GM20431 (cell line): Measurements from ENCODE around the gene CAP1.
"Not testable (repeated sequence)": the region's sequence is repeated elsewhere in the genome, so short reads cannot be mapped to it uniquely, and the experiment has no call there.

Experiments used
- in situ Hi-C: fragments of 300-500 bp; cut with MseI, MboI; formaldehyde crosslinking; loops from one replicate; pipeline ENCODE4 v1.15.0; 2020; ENCODE audit warnings: low sequenced_read_pairs; ENCODE audit not compliant: unreplicated experiment

The CAP1 gene

DNA sequence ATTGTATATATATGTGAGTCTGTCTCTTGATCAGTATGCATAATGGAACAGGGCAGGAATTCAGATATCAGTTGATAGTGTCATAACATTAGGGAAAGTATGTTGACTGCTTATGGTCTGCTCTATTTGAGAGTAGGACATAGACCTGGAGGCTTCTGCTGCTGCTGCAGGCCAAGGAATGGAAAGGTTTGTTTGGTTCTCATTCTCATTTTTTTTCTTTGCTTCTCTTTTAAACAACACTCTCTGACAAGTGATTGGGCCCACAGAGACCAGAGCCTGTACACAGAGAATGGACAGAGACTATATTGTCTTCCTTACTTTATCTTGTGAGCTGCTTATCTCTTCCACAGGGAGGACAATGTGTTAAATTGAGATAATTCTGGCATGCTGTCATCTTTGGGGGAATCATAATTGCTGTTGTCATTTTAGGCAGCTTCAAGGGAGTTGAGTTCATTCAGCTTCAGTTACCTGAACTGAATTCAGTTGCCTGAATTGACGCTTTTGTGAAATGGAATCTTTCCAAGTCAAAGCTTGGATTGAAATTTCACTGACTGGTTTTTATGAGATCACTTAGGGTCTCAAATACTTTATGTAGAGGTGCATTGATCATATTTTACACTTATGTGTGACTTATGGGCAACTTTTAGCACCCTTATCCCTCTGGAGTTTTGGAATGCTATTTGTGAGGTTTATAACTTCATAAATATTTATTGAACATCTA is 16.9 kb downstream of the CAP1 start:
- in situ Hi-C loops = no loop called here

DNA sequence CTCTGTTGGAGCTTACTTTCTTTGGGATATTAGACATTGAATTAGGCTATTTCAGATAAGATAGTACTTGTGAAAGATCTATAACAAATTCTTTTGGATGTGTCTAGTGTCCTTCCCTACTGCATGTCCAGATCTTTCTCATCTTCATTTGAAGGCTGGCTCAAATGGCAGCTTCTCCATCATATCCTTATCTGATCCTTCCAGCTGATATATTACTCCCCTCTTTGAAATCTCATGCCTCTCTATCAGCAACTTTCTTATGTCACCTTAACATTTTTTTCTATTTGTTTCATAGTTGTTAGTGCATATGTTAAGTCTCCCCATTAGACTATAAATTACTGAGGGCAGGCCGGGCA is 17.5 kb downstream of the CAP1 start:
- in situ Hi-C loops = no loop called here

DNA sequence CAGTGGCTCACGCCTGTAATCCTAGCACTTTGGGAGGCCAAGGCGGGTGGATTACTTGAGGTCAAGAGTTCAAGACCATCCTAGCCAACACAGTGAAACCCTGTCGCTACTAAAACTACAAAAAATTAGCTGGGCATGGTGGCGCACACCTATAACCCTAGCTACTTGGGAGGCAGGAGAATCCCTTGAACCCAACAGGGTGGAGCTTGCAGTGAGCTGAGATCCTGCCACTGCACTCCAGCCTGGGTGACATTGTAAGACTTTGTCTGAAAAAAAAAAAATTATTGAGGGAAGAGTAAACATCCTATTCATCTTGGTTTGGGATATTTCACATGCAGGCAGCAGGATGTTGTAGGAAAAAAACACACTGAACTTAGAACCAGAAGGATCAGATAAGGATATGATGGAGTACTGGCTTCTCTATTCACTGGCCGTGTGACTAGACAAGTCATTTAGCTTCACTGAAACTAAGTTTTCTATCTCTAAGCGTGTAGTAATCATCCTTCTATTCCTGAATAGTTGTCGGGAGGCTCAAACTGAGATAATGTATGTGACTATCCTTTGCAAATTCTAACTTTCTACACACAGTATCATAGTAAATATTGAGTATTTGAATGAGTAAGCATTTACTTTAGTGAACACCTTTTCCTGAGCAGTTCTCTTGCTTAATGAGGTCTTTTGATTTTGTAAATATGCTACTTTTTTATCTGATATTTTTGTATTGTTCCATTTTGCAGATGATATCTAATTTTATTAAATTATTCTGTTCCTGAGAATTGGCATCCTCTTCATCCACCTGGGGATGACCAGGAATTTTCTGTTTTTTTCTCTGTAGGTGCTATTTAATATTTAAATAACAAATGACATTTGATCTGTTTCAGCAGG is 18.2 kb downstream of the CAP1 start:
- in situ Hi-C loops = no loop called here

DNA sequence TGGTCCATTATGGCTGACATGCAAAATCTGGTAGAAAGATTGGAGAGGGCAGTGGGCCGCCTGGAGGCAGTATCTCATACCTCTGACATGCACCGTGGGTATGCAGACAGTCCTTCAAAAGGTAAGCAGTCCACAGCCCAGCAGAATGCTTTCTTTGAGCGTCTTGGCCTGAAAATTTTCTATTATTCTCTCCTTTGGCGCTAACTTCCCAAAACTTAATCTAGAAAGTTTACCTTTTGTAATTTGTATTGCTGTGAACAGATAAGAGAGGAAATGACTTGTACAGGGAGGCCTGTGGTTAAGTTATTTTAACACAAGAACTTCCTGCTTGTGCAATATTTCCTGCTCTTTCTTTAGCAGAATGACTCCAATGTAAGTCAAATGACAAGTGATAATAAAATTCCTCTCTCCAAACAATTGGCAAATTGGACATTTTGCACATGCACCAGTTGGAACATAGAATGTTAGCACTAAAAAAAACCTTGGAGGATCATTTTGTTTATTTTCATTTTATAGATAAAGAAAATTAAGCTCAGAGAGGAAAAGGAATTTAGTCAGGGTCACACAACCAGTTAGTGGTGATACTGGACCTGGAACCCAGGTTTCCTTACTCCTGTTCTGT is 18.9 kb downstream of the CAP1 start:
- in situ Hi-C loops = no loop called here

DNA sequence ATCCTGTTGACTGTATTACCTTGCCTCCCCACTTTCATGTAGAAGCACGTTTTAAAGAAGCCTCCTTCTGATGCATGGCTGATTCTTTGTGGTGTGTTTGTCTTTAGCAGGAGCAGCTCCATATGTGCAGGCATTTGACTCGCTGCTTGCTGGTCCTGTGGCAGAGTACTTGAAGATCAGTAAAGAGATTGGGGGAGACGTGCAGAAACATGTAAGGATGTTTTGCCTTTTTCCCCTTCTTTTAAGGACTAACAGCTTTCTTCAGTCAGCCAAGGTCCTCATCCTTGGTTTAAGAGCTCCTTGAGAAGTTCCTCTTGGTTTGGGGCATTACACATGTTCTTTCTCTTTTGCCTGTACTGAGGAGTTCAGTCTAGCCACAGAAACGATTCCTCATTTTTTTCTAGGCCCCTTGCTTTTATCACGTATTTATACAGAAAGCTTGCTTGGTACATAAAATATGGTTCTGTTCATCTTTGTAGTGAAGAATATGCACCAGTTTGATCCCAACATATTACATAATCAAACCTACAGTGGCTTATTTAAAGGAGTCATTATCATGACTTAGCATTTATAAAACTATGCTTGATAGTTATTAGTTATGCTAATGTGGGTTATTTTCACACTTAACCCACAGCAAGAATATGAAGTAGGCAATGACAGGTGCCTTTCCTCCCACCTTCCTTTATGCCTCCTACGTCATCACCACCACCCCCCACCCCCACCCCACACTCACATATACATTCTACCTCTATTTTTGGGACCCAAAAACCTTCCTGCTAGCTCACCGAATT is 19.6 kb downstream of the CAP1 start:
- in situ Hi-C loops = no loop called here

DNA sequence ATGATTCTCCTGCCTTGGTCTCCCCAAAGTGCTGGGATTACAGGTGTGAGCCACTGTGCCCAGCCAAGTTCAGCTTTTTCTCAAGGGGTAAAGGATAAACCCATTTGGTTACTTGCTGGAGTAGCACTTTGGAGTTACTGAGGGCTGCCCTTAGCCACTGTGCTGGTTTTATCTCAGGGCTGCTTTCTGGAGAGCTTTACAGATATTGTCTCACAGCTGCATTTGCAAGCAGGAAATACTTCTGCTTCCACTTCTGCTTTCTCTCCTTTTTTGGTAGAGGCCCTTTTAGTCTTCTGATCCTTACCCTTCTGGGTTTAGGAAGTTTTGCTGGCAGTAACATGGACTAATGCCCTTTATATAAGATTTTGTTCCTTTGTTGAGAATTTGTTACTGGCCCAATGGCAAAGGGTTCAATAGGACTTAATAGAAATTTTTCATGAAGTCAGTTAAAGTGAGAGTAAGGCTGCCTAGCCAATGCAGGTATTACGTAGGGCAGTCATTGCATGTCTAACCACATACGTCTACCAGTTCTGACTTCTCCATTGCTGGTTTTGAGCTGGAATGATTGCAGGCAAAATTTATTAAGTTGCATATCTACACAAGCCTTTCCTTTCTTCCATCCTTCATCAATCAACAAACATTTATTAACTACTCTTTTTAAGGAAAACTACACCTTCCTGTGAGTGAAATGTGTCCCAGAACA is 24.4 kb downstream of the CAP1 start:
- in situ Hi-C loops = no loop called here

DNA sequence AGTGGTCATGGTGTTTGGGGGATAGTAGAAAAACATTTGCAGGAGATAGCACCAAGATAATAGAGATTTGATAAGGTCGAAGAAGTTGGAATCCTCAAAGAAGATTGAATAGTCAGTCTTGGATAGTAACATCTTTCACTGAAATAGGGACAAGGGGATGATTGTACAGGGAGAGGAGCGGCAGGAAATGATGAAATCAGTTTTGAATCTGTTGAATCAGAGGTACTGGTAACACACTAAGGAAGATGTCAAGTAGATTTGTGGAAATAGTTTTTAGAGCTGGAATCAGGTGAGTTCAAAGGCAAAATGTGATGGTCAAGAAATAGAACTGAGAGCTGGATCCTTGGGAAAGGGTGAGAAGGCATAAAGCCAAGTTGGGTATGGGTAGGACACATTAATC is 26.5 kb downstream of the CAP1 start:
- in situ Hi-C loops = no loop called here

DNA sequence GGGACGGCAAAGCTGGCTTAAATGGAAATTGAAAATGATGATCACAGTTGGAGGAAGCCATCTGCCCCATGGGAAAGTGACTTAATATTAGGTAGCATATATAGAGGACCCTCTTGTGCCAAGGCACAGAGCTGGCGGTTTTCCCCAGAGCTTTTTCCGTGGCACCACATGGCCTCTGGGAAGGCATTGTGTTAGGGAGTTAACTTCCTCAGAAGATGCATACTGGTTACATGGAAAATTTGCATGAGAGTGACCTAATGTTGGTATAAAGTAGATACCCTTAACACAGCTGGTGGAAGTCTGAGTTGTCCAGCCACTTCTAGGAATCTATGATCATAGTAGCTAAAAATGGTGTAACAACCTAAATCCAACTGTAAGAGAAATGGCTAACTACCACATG is 27.3 kb downstream of the CAP1 start:
- in situ Hi-C loops = no loop called here

DNA sequence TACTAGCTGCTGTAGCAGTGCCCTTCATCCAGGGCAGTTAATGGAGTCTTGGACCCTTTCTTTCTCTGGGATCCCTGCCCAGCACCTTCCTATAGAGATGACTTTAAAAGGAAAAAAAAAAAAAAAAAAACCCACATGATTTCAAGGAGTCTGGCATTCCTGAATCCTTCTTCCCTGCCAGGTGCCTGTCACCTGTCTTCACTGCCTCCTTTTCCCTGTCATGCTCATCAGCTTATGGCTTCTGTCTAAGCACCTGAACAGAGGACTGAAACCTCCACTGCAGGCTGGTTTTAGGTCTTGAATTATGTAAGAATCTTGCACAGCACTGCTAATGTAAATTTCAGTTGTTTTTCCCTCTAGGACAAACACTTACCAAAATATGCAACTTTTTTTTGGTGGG is 31.6 kb downstream of the CAP1 start:
- in situ Hi-C loops = no loop called here

DNA sequence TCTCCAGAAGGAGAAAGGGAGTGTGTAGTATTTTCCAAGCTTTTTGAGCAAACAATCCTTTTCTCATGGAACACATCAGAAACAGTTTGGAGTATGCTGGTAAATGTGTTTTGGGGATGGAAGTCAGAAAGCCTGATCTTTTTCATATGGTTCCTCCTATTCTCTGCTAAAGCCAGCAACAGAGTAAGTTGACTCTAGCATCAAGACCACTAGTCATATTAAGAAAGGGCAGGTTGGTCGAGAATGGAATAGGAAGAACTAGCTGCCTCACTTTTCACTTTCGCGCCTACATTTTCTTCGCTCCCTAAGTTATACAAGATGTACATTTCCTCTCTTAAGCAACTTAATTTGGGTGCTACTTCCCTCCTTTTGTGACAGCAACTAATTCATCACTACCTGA is 32.5 kb downstream of the CAP1 start:
- in situ Hi-C loops = no loop called here

DNA sequence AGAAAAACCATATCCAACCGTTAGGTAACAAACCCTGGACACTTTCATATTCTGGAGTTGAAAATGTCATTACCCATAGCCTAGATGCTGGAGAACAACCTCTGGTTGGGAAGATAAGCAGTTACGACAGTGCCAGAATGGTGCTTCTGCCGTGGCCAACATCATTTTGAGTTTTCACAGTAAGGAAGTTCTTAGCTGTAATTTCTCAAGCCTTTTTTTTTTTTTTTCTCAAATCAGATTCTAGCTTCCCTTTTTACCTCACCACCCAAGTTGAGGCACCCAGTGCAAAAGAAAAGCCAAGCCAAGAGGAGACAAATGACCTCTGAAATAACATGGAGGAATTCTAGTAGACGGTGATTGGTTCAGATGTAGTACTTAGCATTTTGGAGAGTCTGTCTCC is 34.7 kb downstream of the CAP1 start:
- in situ Hi-C loops = no loop called here

DNA sequence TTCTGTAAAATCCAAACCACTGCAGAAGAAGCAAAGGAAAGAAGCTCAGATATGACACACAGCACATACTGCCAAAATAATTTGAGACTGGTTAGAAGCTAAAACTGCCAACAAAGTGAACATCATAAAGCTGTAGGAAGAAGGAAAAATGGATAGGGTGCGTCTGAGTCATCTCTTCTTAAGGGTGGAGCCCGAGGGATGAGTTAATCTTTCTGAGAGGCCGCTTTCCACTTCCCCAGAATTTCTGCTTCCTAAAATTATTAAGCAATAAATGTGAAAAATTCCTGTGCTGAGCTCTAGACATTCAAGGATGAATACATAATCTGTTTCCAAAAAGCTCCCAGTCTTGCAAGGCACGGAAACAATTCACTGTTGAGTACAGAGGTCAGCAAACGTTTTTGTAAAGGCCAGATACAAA is 36.4 kb downstream of the CAP1 start:
- in situ Hi-C loops = no loop called here

DNA sequence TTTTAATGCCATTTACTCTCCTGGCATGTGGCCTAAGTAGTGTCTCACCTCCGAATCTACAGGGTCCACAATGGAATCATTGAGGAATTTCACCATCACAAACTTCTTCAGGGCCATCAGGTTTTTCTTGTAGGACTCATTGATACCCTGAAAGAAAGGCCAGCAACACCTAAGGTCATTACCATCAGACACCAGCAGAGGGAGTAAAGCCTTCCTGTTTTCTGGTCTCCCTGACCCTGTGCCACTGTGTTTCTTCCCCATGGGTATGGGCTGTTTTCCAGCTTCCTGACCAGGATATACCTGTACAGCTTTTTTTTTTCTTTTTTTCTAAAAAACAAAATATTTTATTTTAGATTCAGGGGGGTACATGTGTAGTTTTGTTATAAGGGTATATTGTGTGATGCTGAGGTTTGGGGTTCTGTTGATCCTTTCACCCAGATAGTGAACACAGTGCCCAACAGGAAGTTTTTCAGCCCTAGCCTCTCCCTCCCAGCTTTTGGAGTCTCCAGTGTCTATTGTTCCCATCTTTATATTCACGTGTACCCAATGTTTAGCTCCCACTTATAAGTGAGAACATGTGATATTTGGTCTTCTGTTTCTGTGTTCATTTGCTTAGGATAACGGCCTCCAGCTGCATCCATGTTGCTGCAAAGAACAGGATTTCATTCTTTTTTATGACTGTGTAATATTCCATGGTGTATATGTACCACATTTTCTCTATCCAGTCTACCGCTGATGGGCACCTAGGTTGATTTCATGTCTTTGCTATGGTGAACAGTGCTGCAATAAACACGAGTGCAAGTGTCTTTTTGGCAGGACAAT is 38.2 kb downstream of the CAP1 start:
- in situ Hi-C loops = no loop called here

DNA sequence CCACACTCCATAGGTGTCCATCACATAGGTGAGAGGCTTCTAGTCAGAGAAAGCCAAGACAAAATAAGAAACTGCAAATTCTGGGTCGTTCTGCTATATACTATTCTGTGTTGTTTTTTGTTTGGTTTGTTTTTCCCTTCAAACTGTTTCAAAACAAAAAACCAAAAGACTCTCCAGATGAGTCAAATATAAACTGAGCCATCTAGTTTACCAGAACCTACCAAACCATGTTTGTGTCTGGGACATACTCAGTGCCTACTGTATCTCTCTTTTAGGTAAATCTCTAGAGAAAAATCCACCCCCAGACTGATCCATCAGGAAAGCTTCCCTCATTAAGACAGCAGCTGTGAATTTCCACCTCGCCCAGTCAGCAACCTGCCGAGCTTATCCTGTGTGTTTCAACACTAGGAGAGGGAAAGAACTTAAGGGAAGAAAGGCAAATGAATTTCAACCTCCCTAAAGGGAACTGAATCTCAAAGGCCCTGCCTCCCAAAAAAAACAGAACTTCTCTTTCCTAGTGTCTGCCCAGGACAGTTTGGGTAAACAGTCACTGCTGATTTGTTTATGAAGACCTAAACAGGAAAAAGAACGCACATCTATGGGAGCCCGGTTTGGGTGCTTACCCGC is 39.4 kb downstream of the CAP1 start:
- in situ Hi-C loops = no loop called here

DNA sequence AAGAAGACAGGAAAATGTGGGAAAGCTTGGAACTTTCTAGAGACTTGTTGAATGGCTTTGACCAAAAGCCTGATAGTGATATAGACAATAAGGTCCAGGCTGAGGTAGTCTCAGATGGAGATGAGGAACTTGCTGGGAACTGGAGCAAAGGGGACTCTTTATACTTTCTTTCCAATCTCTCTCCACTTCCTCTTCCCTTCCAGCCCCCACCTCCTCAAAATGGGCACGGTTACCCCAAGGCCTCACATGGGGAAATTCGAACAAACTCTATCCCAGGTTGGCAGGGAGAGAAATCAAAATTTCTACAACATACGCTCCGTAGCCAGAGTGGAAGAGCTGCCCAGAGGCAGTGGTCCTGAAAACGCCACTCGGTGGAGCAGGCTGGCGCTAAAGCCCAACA is 41.3 kb downstream of the CAP1 start:
- in situ Hi-C loops = no loop called here

DNA sequence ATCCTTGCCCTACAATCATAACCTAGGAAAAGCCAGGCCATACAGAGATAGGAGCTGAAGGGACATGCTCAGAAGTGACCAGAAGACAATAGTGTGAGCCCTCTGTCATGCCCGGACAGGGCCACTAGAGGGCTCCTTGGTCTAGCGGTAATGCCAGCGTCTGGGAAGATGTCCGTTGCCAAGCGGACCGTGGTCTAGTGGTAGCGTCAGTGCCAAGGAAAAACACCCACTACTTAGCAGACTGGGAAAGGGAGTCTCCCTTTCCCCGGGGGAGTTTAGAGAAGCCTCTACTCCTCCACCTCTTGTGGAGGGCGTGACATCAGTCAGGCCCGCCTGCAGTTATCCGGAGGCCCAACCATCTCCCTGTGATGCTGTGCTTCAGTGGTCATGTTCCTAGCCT is 44.2 kb downstream of the CAP1 start:
- in situ Hi-C loops = not testable (repeated sequence)

DNA sequence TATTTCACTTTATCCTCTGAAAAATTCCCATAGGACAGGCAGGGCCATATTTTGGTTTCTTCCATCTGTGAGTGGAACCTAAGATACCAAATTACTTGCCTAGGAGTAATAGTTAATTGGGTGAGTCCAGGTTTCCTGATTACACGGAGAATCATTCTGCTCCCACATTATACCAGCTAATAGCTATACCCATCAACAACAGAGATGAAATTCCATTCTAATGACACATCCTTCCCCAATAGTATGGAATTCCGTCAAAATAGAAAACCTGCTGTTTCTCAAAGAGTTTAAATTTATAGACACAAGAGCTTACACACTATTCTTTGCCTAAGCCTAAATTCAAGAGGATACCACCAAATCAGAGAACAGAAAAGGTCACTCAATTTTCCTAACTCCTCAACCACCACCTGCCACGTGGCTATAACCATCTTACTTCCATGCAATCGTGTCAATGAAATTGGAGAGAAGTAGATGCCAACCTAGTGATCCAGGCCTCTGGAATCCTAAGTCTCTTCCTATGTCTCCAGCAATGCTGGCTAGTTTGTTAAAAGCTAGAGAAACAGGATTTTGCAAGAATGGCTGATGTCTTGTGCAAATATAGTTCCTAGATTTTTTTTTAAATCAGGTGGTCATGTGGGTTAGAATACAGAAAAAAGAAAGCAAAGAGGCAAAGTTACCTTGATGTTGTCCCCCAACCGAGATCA is 50.3 kb downstream of the CAP1 start:
- in situ Hi-C loops = no loop called here

DNA sequence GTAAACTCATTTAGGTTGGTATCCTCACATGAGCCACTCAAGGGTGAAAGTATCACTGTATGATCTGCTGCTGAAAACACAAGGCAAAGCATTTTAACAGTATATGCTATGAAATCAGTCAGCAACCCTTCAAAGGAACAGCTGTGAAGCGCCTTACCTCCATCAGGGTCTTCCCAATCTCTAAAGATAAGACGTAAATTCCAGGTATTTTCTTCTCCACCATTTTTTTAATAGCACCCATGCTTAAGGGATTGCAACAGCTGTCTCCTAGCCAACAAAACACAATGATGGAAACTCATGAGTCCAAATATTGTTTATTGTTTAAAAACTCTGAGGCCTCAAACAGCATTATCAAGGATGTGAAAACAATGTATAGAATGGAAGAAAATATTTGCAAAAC is 51.7 kb downstream of the CAP1 start:
- in situ Hi-C loops = no loop called here
